HepG2 (cell line): ENCODE results near the gene FGA. TPM values are rescaled to one million over a fixed set of nuclear protein-coding genes. Genes with fewer than 3 reads are reported as not detected.

Experiments
- CHD4 ChIP-seq: fragments of 200-600 bp; sonication (generic); IDR thresholded peaks from 2 replicates; pipeline ENCODE4 v1.7.0; 2017; ENCODE audit warnings: mild to moderate bottlenecking, low read length, borderline replicate concordance
- DMAP1 ChIP-seq: IDR thresholded peaks from 2 replicates; pipeline ENCODE4 v1.6.1; 2016
- ETS1 ChIP-seq: sonication (generic); formaldehyde crosslinking; IDR thresholded peaks from 2 replicates; pipeline ENCODE4 v1.4.0; 2020; ENCODE audit warnings: missing genetic modification reagents
- FLYWCH1 ChIP-seq: sonication (generic); formaldehyde crosslinking; IDR thresholded peaks from 2 replicates; pipeline ENCODE4 v1.8.1; 2023; ENCODE audit warnings: mild to moderate bottlenecking, missing genetic modification reagents
- HIVEP1 ChIP-seq: sonication (generic); formaldehyde crosslinking; IDR thresholded peaks from 2 replicates; pipeline ENCODE4 v1.4.0; 2020; ENCODE audit warnings: mild to moderate bottlenecking, missing genetic modification reagents
- HMG20A ChIP-seq: IDR thresholded peaks from 2 replicates; pipeline ENCODE4 v1.6.1; 2016; ENCODE audit warnings: borderline replicate concordance
- KDM1A ChIP-seq: IDR thresholded peaks from 2 replicates; pipeline ENCODE4 v1.6.1; 2016; ENCODE audit warnings: missing compliant biosample characterization
- NPAS2 ChIP-seq: sonication (generic); formaldehyde crosslinking; IDR thresholded peaks from 2 replicates; pipeline ENCODE4 v1.8.0; 2022; ENCODE audit warnings: mild to moderate bottlenecking, missing genetic modification reagents, borderline replicate concordance
- ONECUT2 ChIP-seq: sonication (generic); formaldehyde crosslinking; IDR thresholded peaks from 2 replicates; pipeline ENCODE4 v1.4.0; 2020; ENCODE audit warnings: missing genetic modification reagents
- SNAPC2 ChIP-seq: sonication (generic); formaldehyde crosslinking; IDR thresholded peaks from 2 replicates; pipeline ENCODE4 v1.8.1; 2022; ENCODE audit warnings: mild to moderate bottlenecking, missing genetic modification reagents
- SP4 ChIP-seq: sonication (generic); formaldehyde crosslinking; IDR thresholded peaks from 2 replicates; pipeline ENCODE4 v1.8.1; 2023; ENCODE audit warnings: mild to moderate bottlenecking, missing genetic modification reagents
- TARDBP ChIP-seq: sonication (generic); formaldehyde crosslinking; IDR thresholded peaks from 2 replicates; pipeline ENCODE4 v1.8.0; 2022; ENCODE audit warnings: mild to moderate bottlenecking, missing genetic modification reagents
- ZBTB44 ChIP-seq: sonication (generic); formaldehyde crosslinking; IDR thresholded peaks from 2 replicates; pipeline ENCODE4 v1.4.0; 2020; ENCODE audit warnings: missing genetic modification reagents
- ZNF160 ChIP-seq: sonication (generic); formaldehyde crosslinking; IDR thresholded peaks from 2 replicates; pipeline ENCODE4 v1.8.0; 2022; ENCODE audit warnings: mild to moderate bottlenecking, inconsistent platforms, missing genetic modification reagents
- ZNF205 ChIP-seq: IDR thresholded peaks from 2 replicates; pipeline ENCODE4 v1.6.1; 2018; ENCODE audit warnings: missing biosample characterization, missing genetic modification reagents
- ZNF280D ChIP-seq: sonication (generic); formaldehyde crosslinking; IDR thresholded peaks from 2 replicates; pipeline ENCODE4 v1.5.1; 2020; ENCODE audit warnings: mild to moderate bottlenecking, missing genetic modification reagents
- ZNF331 ChIP-seq: sonication (generic); formaldehyde crosslinking; IDR thresholded peaks from 2 replicates; pipeline ENCODE4 v1.4.0; 2020; ENCODE audit warnings: missing genetic modification reagents
- ZNF33A ChIP-seq: sonication (generic); formaldehyde crosslinking; IDR thresholded peaks from 2 replicates; pipeline ENCODE4 v1.5.1; 2020; ENCODE audit warnings: missing genetic modification reagents, mild to moderate bottlenecking, moderate library complexity, borderline replicate concordance
- ZNF432 ChIP-seq: sonication (generic); formaldehyde crosslinking; IDR thresholded peaks from 2 replicates; pipeline ENCODE4 v1.5.0; 2020; ENCODE audit warnings: missing genetic modification reagents, mild to moderate bottlenecking, borderline replicate concordance
- ZNF460 ChIP-seq: sonication (generic); formaldehyde crosslinking; IDR thresholded peaks from 2 replicates; pipeline ENCODE4 v1.5.1; 2020; ENCODE audit warnings: missing genetic modification reagents, mild to moderate bottlenecking, borderline replicate concordance
- ZNF580 ChIP-seq: IDR thresholded peaks from 2 replicates; pipeline ENCODE4 v1.6.1; 2016; ENCODE audit warnings: low read depth, borderline replicate concordance
- ZNF850 ChIP-seq: sonication (generic); formaldehyde crosslinking; conservative IDR thresholded peaks from 2 replicates; pipeline ENCODE4 v1.9.0; 2021; ENCODE audit warnings: mild to moderate bottlenecking, missing genetic modification reagents
- polyA plus RNA-seq, 8 experiments: library from polyadenylated mRNA; depleted of rRNA in 3 of 8; stranded (reverse) in 7 of 8; unstranded in 1 of 8; fragments of >200 nt; fragmentation: Illumina TruSeq in 4 of 8; extraction: Trizol in 4 of 8; gene quantifications; 2 replicates each; pipeline versions ENCODE4 v1.2.1 to v1.2.3, GENCODE V29; 2011 to 2016; ENCODE audit warnings: low read depth in 4 of 8, missing spikeins in 1 of 8, mixed read lengths in 1 of 8; ENCODE audit not compliant: insufficient read depth in 1 of 8
- total RNA-seq, 5 experiments: library from RNA; depleted of rRNA; stranded (reverse); fragments of >200 nt; fragmentation: Illumina TruSeq; extraction: Trizol; gene quantifications; 2 replicates each; pipeline ENCODE4 v1.2.3, GENCODE V29; 2016; ENCODE audit warnings: low read depth in 1 of 5
- TF ChIP-seq, protein P1 (sequence below): sonication (generic); formaldehyde crosslinking; IDR thresholded peaks from 2 replicates; pipeline ENCODE4 v1.4.0; 2020; ENCODE audit warnings: low read depth, mild to moderate bottlenecking, missing genetic modification reagents

Gene FGA
- total and polyA plus RNA-seq, 2 of the 13 experiments (the other 11 are each of a cell fraction or from before 2014, with no cell fraction given), result 640 to 1,523 TPM

DNA sequence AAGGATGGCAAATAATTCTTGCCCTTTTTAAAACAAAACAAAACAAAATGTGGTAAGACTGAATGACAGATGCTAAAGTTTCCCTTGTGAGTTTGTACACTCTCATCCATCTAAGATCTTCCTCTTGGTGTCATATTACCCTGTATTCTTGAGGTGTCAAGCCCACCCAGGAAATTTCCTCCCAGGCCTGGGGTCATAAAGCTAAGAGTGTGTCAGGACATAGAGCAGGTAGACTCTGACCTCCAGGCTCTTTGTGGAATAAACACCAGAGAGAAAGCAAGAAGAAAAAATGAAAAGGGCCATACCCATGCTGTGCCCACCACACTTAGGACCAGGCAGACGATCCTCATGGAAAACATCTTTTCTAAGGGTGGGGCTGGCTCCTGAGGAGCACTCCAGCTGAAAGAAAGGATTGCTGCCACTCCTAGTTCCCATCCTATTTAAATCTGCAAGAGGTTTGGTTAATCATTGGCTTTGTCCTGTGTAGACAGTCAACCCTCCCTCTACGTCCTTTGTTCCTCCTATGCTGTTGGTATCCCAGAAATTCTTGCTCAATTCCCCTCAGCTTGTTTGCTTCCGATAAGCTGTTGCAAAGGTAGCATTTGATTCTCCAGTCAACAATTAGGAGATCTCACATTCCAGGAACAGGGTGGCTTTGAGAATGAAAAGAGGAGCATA, at the start of gene FGA (continued):
- TF ChIP-seq ZNF580 (CRISPR knock-in tag) (peak; percentile 95; the same call in 1 of the 2 replicates), CHD4 (peak; percentile 61; the same call in 1 of the 2 replicates), ZNF432 (CRISPR knock-in tag) (no peak), ZNF850 (no peak), FLYWCH1 (CRISPR knock-in tag) (no peak), KDM1A (0 out of 2 replicates have a peak, but pooled peaks have one; percentile 61), ONECUT2 (CRISPR knock-in tag) (peak; percentile 80), NPAS2 (no peak), ZNF205 (CRISPR knock-in tag) (peak; percentile 75; the same call in 1 of the 2 replicates), ZNF33A (CRISPR knock-in tag) (peak; percentile 80; the same call in 1 of the 2 replicates), HIVEP1 (peak; percentile 43; the same call in 1 of the 2 replicates), ZNF280D (CRISPR knock-in tag) (no peak; the same call in 1 of the 2 replicates), ZBTB44 (no peak), ZNF331 (CRISPR knock-in tag) (peak; percentile 90), SP4 (CRISPR knock-in tag) (peak; percentile 43; the same call in 1 of the 2 replicates), SNAPC2 (CRISPR knock-in tag) (no peak), ZNF460 (CRISPR knock-in tag) (no peak; the same call in 1 of the 2 replicates), TARDBP (peak; percentile 93), ZNF160 (CRISPR knock-in tag) (0 out of 2 replicates have a peak, but pooled peaks have one; percentile 36), HMG20A (CRISPR knock-in tag) (peak; percentile 99), ETS1 (CRISPR knock-in tag) (no peak), DMAP1 (CRISPR knock-in tag) (peak; percentile 75; the same call in 1 of the 2 replicates)
- TF ChIP-seq, protein P1, sequence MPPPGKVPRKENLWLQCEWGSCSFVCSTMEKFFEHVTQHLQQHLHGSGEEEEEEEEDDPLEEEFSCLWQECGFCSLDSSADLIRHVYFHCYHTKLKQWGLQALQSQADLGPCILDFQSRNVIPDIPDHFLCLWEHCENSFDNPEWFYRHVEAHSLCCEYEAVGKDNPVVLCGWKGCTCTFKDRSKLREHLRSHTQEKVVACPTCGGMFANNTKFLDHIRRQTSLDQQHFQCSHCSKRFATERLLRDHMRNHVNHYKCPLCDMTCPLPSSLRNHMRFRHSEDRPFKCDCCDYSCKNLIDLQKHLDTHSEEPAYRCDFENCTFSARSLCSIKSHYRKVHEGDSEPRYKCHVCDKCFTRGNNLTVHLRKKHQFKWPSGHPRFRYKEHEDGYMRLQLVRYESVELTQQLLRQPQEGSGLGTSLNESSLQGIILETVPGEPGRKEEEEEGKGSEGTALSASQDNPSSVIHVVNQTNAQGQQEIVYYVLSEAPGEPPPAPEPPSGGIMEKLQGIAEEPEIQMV, result peak; percentile 69; the same call in 1 of the 2 replicates
